Measurements from ENCODE around the gene EDC4. TPM values are rescaled to one million over a fixed set of nuclear protein-coding genes. Genes with fewer than 3 reads are reported as not detected.
"Not testable (repeated sequence)": the region's sequence is repeated elsewhere in the genome, so short reads cannot be mapped to it uniquely, and the experiment has no call there.

The EDC4 gene
- total RNA-seq, 2 experiments from 2014 or later = 88.6 to 94.2 TPM

GRCh38 chr16:67853670-67854069, 19.2 kb upstream of the EDC4 start:
- Mint-ChIP-seq H3K36me3 (no peaks in the 10 kb centered on the region), H3K27ac (no peak overlapping the region), H3K4me3 (no peak overlapping the region), H3K9me3 (no peaks in the 10 kb centered on the region), H3K4me1 (ENCODE audit: low read depth) (peaks cover 33% of the 10 kb centered on the region), H3K27me3 (no peaks in the 10 kb centered on the region)
- DNase-seq = no peak
- intact Hi-C loops (cut with micrococcal nuclease) = no loop called here
- CTCF ChIA-PET = no interaction called here
- POLR2A ChIA-PET = no interaction called here

GRCh38 chr16:67855789-67856188, 17.1 kb upstream of the EDC4 start:
- CTCF ChIA-PET = interaction anchor here (1.1 to 1.8 kb wide), 2 partner anchors 39 to 56 kb away, joined by 3 to 4 read pairs; no protein-coding TSS in a partner anchor
- no peak for DNase-seq
- Mint-ChIP-seq H3K27me3 (no peaks in the 10 kb centered on the region), H3K4me1 (ENCODE audit: low read depth) (peaks cover 28% of the 10 kb centered on the region), H3K27ac (no peak overlapping the region), H3K9me3 (no peaks in the 10 kb centered on the region), H3K36me3 (no peaks in the 10 kb centered on the region), H3K4me3 (no peak overlapping the region)
- intact Hi-C loops (cut with micrococcal nuclease) = no loop called here
- POLR2A ChIA-PET = no interaction called here

- DNase-seq = no peak
- no peaks in the 10 kb centered on the region for H3K9me3 Mint-ChIP-seq
- no peak overlapping the region for H3K4me3 Mint-ChIP-seq
- H3K27ac Mint-ChIP-seq = no peak overlapping the region
- intact Hi-C loops (cut with micrococcal nuclease) = no loop called here
- H3K36me3 Mint-ChIP-seq = no peaks in the 10 kb centered on the region
- CTCF ChIA-PET = interaction anchor here (0.7 to 2.2 kb wide), 6 partner anchors 9 to 229 kb away, joined by 3 to 8 read pairs (median 3); partner anchors contain the start of gene NRN1L
- peaks cover 37% of the 10 kb centered on the region for H3K4me1 Mint-ChIP-seq (ENCODE audit: low read depth)
- POLR2A ChIA-PET = interaction anchor here (1.1 kb wide), 1 partner anchor 9 kb away, joined by 4 read pairs; the partner anchor contains the start of gene CENPT
- no peaks in the 10 kb centered on the region for H3K27me3 Mint-ChIP-seq
Observed at GRCh38 chr16:67856927-67857546, 15.8 kb upstream of the EDC4 start.

- no peak overlapping the region for H3K4me3 Mint-ChIP-seq
- no peaks in the 10 kb centered on the region for H3K27me3 Mint-ChIP-seq
- no peaks in the 10 kb centered on the region for H3K36me3 Mint-ChIP-seq
- CTCF ChIA-PET = interaction anchor here (0.7 to 2.2 kb wide), 6 partner anchors 8 to 228 kb away, joined by 3 to 8 read pairs (median 3); partner anchors contain the start of gene NRN1L
- intact Hi-C loops (cut with micrococcal nuclease) = no loop called here
- peak; percentile 63 for DNase-seq
- POLR2A ChIA-PET = interaction anchor here (1.1 kb wide), 1 partner anchor 10 kb away, joined by 4 read pairs; the partner anchor contains the start of gene CENPT
- peak overlapping the region; percentile 3 for H3K27ac Mint-ChIP-seq
- H3K4me1 Mint-ChIP-seq (ENCODE audit: low read depth) = peaks cover 38% of the 10 kb centered on the region
- H3K9me3 Mint-ChIP-seq = no peaks in the 10 kb centered on the region
Observed at GRCh38 chr16:67857547-67858233, 15.2 kb upstream of the EDC4 start.

- Mint-ChIP-seq H3K36me3 (no peaks in the 10 kb centered on the region), H3K27me3 (no peaks in the 10 kb centered on the region), H3K4me3 (no peak overlapping the region), H3K9me3 (no peaks in the 10 kb centered on the region), H3K4me1 (ENCODE audit: low read depth) (peaks cover 38% of the 10 kb centered on the region), H3K27ac (peak overlapping the region; percentile 9)
- no peak for DNase-seq
- POLR2A ChIA-PET = interaction anchor here (0.6 kb wide), 1 partner anchor 28 kb away, joined by 4 read pairs; no protein-coding TSS in a partner anchor
- CTCF ChIA-PET = interaction anchor here (1.4 to 2.2 kb wide), 2 partner anchors 7 to 42 kb away, joined by 3 to 8 read pairs; no protein-coding TSS in a partner anchor
- intact Hi-C loops (cut with micrococcal nuclease) = no loop called here
Observed at GRCh38 chr16:67858500-67858899, 14.4 kb upstream of the EDC4 start.

GRCh38 chr16:67860589-67861398, 12.1 kb upstream of the EDC4 start:
- Mint-ChIP-seq H3K36me3 (peaks cover 8% of the 10 kb centered on the region), H3K27ac (no peak overlapping the region), H3K4me1 (ENCODE audit: low read depth) (peaks cover 32% of the 10 kb centered on the region), H3K9me3 (no peaks in the 10 kb centered on the region), H3K4me3 (no peak overlapping the region), H3K27me3 (no peaks in the 10 kb centered on the region)
- intact Hi-C loops (cut with micrococcal nuclease) = no loop called here
- no peak for DNase-seq
- ChIA-PET POLR2A (no interaction called here), CTCF (interaction anchor here (0.6 to 3.4 kb wide), 4 partner anchors 23 to 68 kb away, joined by 3 to 20 read pairs (median 3); no protein-coding TSS in a partner anchor)

- H3K4me1 Mint-ChIP-seq (ENCODE audit: low read depth) = peaks cover 26% of the 10 kb centered on the region
- H3K9me3 Mint-ChIP-seq = no peaks in the 10 kb centered on the region
- intact Hi-C loops (cut with micrococcal nuclease) = no loop called here
- H3K27me3 Mint-ChIP-seq = no peaks in the 10 kb centered on the region
- no peak for DNase-seq
- ChIA-PET POLR2A (no interaction called here), CTCF (interaction anchor here (0.6 to 3.4 kb wide), 4 partner anchors 22 to 67 kb away, joined by 3 to 20 read pairs (median 8); no protein-coding TSS in a partner anchor)
- peaks cover 13% of the 10 kb centered on the region for H3K36me3 Mint-ChIP-seq
- H3K27ac Mint-ChIP-seq = no peak overlapping the region
- no peak overlapping the region for H3K4me3 Mint-ChIP-seq
Observed at GRCh38 chr16:67861877-67862276, 11.0 kb upstream of the EDC4 start.

GRCh38 chr16:67862623-67863583, 9.9 kb upstream of the EDC4 start:
- H3K27me3 Mint-ChIP-seq = no peaks in the 10 kb centered on the region
- peaks cover 13% of the 10 kb centered on the region for H3K36me3 Mint-ChIP-seq
- H3K4me1 Mint-ChIP-seq (ENCODE audit: low read depth) = peaks cover 16% of the 10 kb centered on the region
- no peak for DNase-seq
- no peak overlapping the region for H3K4me3 Mint-ChIP-seq
- no peaks in the 10 kb centered on the region for H3K9me3 Mint-ChIP-seq
- H3K27ac Mint-ChIP-seq = no peak overlapping the region
- intact Hi-C loops (cut with micrococcal nuclease) = no loop called here
- CTCF ChIA-PET = interaction anchor here (1.6 to 3.4 kb wide), 3 partner anchors 21 to 48 kb away, joined by 3 to 20 read pairs (median 14); no protein-coding TSS in a partner anchor
- POLR2A ChIA-PET = no interaction called here

GRCh38 chr16:67864044-67864443, 8.8 kb upstream of the EDC4 start:
- H3K4me3 Mint-ChIP-seq; H3K9me3 Mint-ChIP-seq; POLR2A ChIA-PET; intact Hi-C loops (cut with micrococcal nuclease); H3K27ac Mint-ChIP-seq; H3K27me3 Mint-ChIP-seq; DNase-seq: not testable (repeated sequence)
- Mint-ChIP-seq H3K4me1 (ENCODE audit: low read depth) (peaks cover 10% of the 10 kb centered on the region), H3K36me3 (peaks cover 13% of the 10 kb centered on the region)
- CTCF ChIA-PET = interaction anchor here (3.4 kb wide), 1 partner anchor 48 kb away, joined by 20 read pairs; no protein-coding TSS in a partner anchor

GRCh38 chr16:67864594-67864993, 8.3 kb upstream of the EDC4 start:
- POLR2A ChIA-PET = no interaction called here
- DNase-seq = no peak
- CTCF ChIA-PET = interaction anchor here (3.3 kb wide), 1 partner anchor 49 kb away, joined by 22 read pairs; no protein-coding TSS in a partner anchor
- Mint-ChIP-seq H3K27me3 (no peaks in the 10 kb centered on the region), H3K36me3 (peaks cover 13% of the 10 kb centered on the region), H3K9me3 (no peaks in the 10 kb centered on the region), H3K4me1 (ENCODE audit: low read depth) (peaks cover 10% of the 10 kb centered on the region), H3K27ac (no peak overlapping the region), H3K4me3 (no peak overlapping the region)
- intact Hi-C loops (cut with micrococcal nuclease) = no loop called here

- Mint-ChIP-seq H3K36me3 (peaks cover 14% of the 10 kb centered on the region), H3K4me1 (ENCODE audit: low read depth) (peaks cover 10% of the 10 kb centered on the region), H3K27ac (no peak overlapping the region), H3K27me3 (no peaks in the 10 kb centered on the region), H3K9me3 (no peaks in the 10 kb centered on the region), H3K4me3 (no peak overlapping the region)
- peak; percentile 32 for DNase-seq
- CTCF ChIA-PET = interaction anchor here (0.6 to 3.3 kb wide), 5 partner anchors 8 to 438 kb away, joined by 3 to 22 read pairs (median 3); no protein-coding TSS in a partner anchor
- POLR2A ChIA-PET = interaction anchor here (0.7 kb wide), 1 partner anchor 21 kb away, joined by 3 read pairs; no protein-coding TSS in a partner anchor
- intact Hi-C loops (cut with micrococcal nuclease) = no loop called here
Observed at GRCh38 chr16:67865318-67865717, 7.5 kb upstream of the EDC4 start.

Data from activated CD4-positive, alpha-beta memory T cell treated with anti-CD3 and anti-CD28 coated beads for 36 hours (primary cell).